ENCODE measurements around the gene ZNF71. TPM values are rescaled to one million over a fixed set of nuclear protein-coding genes. Genes with fewer than 3 reads are reported as not detected.

The ZNF71 gene
- total RNA-seq, 1 donor from 2014 or later = 10.0 TPM

GRCh38 chr19:56660381-56661107, 65.4 kb downstream of the ZNF71 start:
- Mint-ChIP-seq H3K4me3 (ENCODE audit: unreplicated experiment) (no peak overlapping the region), H3K4me1 (ENCODE audit: low read depth) (no peaks in the 10 kb centered on the region), H3K9me3 (ENCODE audit: low read depth) (peaks cover 43% of the 10 kb centered on the region), H3K27ac (ENCODE audit: unreplicated experiment) (no peak overlapping the region), H3K27me3 (ENCODE audit: low read depth) (no peaks in the 10 kb centered on the region), H3K36me3 (ENCODE audit: low read depth) (peaks cover 1% of the 10 kb centered on the region)
- TF ChIP-seq CTCF (IDR thresholded peaks at IDR 0.05) = no peak
- DNase-seq (ENCODE audit: low spot score) = no peak

DNA sequence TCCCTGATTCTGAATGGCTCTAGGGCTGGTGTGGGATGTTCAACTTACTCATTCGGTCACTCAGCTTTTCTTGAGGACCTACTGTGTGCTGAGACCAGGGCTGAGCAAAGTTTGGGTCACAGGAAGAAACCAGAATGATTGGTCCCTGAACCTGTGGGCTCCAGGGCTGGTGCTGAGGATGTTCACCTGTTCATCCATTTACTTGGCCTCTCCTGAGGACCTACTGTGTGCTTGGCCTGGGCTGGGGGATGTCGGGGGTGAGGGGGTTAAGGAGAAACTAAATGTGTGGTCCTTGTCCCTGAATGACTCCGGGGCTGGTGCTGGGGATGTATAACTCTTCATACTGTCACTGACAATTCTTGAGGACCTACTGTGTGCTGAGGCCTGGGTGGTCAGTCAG, 66.1 kb downstream of the ZNF71 start:
- Mint-ChIP-seq H3K27me3 (ENCODE audit: low read depth) (no peaks in the 10 kb centered on the region), H3K4me3 (ENCODE audit: unreplicated experiment) (no peak overlapping the region), H3K27ac (ENCODE audit: unreplicated experiment) (no peak overlapping the region), H3K4me1 (ENCODE audit: low read depth) (no peaks in the 10 kb centered on the region), H3K9me3 (ENCODE audit: low read depth) (peaks cover 44% of the 10 kb centered on the region), H3K36me3 (ENCODE audit: low read depth) (peaks cover 1% of the 10 kb centered on the region)
- no peak for DNase-seq (ENCODE audit: low spot score)
- no peak for TF ChIP-seq CTCF (IDR thresholded peaks at IDR 0.05)

GRCh38 chr19:56663931-56664500, 68.9 kb downstream of the ZNF71 start:
- Mint-ChIP-seq H3K27me3 (ENCODE audit: low read depth) (no peaks in the 10 kb centered on the region), H3K36me3 (ENCODE audit: low read depth) (peaks cover 1% of the 10 kb centered on the region), H3K9me3 (ENCODE audit: low read depth) (peaks cover 52% of the 10 kb centered on the region), H3K27ac (ENCODE audit: unreplicated experiment) (no peak overlapping the region), H3K4me3 (ENCODE audit: unreplicated experiment) (no peak overlapping the region), H3K4me1 (ENCODE audit: low read depth) (no peaks in the 10 kb centered on the region)
- TF ChIP-seq CTCF (IDR thresholded peaks at IDR 0.05) = no peak
- DNase-seq (ENCODE audit: low spot score) = no peak

DNA sequence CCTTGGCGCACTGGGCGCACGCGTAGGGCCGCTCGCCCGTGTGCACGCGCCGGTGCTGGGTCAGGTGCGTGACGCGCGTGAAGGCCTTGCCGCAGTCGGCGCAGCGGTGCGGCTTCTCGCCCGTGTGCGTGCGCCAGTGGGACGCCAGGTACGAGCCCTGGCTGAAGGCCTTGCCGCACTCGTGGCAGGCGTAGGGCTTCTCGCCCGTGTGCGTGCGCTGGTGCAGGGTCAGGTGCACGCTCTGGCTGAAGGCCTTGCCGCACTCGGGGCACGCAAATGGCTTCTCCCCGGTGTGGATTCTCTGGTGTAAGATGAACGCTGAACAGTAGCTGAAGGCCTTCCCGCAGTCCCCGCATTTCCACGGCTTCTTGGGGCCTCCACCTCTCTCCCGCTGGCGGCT, 69.4 kb downstream of the ZNF71 start:
- H3K4me3 Mint-ChIP-seq (ENCODE audit: unreplicated experiment) = no peak overlapping the region
- H3K9me3 Mint-ChIP-seq (ENCODE audit: low read depth) = peaks cover 49% of the 10 kb centered on the region
- H3K27me3 Mint-ChIP-seq (ENCODE audit: low read depth) = no peaks in the 10 kb centered on the region
- H3K27ac Mint-ChIP-seq (ENCODE audit: unreplicated experiment) = no peak overlapping the region
- no peak for TF ChIP-seq CTCF (IDR thresholded peaks at IDR 0.05)
- H3K36me3 Mint-ChIP-seq (ENCODE audit: low read depth) = no peaks in the 10 kb centered on the region
- no peak for DNase-seq (ENCODE audit: low spot score)
- H3K4me1 Mint-ChIP-seq (ENCODE audit: low read depth) = no peaks in the 10 kb centered on the region

DNA sequence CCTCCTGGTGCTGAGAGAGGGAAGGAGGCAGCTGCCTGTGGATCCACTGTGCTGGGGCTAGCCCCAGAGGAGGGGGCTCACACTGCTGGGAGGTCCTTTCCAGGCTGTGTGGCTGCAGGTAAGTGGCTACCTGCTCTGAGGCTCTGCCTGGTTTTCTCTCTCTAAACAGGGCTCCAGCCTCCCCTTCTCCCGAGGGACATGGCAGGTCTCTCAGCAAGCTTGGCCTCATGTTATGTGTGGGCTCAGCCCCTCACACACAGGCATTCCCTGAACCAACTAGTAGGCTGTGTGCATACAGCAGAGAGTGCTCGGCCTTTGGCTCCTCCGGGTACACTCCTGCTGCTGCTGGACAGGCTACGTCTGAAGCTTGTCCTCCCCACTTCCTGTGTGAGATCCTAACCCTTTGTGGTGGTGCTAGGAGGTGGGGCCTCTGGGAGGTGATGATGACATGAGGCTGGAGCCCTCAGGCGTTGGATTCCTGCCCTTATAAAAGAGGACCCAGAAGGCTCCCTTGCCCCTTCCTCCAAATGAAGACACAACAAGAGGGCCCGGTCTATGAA, 72.3 kb downstream of the ZNF71 start:
- Mint-ChIP-seq H3K4me3 (ENCODE audit: unreplicated experiment) (no peak overlapping the region), H3K27me3 (ENCODE audit: low read depth) (no peaks in the 10 kb centered on the region), H3K9me3 (ENCODE audit: low read depth) (peaks cover 35% of the 10 kb centered on the region), H3K4me1 (ENCODE audit: low read depth) (no peaks in the 10 kb centered on the region), H3K36me3 (ENCODE audit: low read depth) (no peaks in the 10 kb centered on the region), H3K27ac (ENCODE audit: unreplicated experiment) (no peak overlapping the region)
- no peak for TF ChIP-seq CTCF (IDR thresholded peaks at IDR 0.05)
- DNase-seq (ENCODE audit: low spot score) = no peak
